Gastroesophageal sphincter (tissue), 3 donors: ENCODE data around the gene FOSL2.

Experiments used
- CTCF ChIP-seq, 4 experiments: fragments of 200-600 bp in 2 of 4; fragments of 450-650 bp in 2 of 4; sonication (generic) in 1 of 4; IDR thresholded peaks; one replicate each; pipeline ENCODE4 v1.5.1; 2017 to 2019; ENCODE audit warnings: antibody characterized with exemption in 4 of 4, mild to moderate bottlenecking in 2 of 4, moderate library complexity in 2 of 4
- EP300 ChIP-seq: sonication (generic); formaldehyde crosslinking; IDR thresholded peaks from one replicate; pipeline ENCODE4 v1.6.1; 2017; ENCODE audit warnings: antibody characterized with exemption, mild to moderate bottlenecking
- POLR2A ChIP-seq, 2 donors: fragments of 450-650 bp; IDR thresholded peaks; one replicate each; pipeline ENCODE4 v1.6.1; 2017; ENCODE audit warnings: antibody characterized with exemption in 2 of 2, mild to moderate bottlenecking in 2 of 2, moderate library complexity in 1 of 2
- POLR2AphosphoS5 ChIP-seq: sonication (generic); formaldehyde crosslinking; IDR thresholded peaks from one replicate; pipeline ENCODE4 v1.6.1; 2017; ENCODE audit warnings: antibody characterized with exemption

GRCh38 chr2:28465148-28465885 lies 72.7 kb downstream of the FOSL2 start:
- TF ChIP-seq CTCF (IDR thresholded peaks at IDR 0.05) (no peak), EP300 (no peak), POLR2AphosphoS5 (no peak), POLR2A (IDR thresholded peaks at IDR 0.05) (no peak)
